ENCODE data around the gene SLC6A13. TPM values are rescaled to one million over a fixed set of nuclear protein-coding genes. Genes with fewer than 3 reads are reported as not detected.

The SLC6A13 gene
- total RNA-seq, 2 donors from 2014 or later = 0.85 TPM; not detected in 1

GRCh38 chr12:230925-231671 lies 31.5 kb downstream of the SLC6A13 start:
- 36% methylated on average over 14 of the region's 14 CpGs for WGBS
- no peak overlapping the region for H3K4me3 ChIP-seq
- intact Hi-C loops (cut with DNase I) = no loop called here
- no peaks in the 10 kb centered on the region for H3K36me3 ChIP-seq
- H3K9me3 ChIP-seq = no peaks in the 10 kb centered on the region
- no peaks in the 10 kb centered on the region for H3K4me1 ChIP-seq (replicated peaks)
- H3K27ac ChIP-seq = no peak overlapping the region
- DNase-seq (ENCODE audit: low spot score) = no peak
- no peaks in the 10 kb centered on the region for H3K27me3 ChIP-seq (replicated peaks; ENCODE audit: insufficient read depth)
- TF ChIP-seq CTCF (IDR thresholded peaks at IDR 0.05) = no peak
- no peak for TF ChIP-seq POLR2AphosphoS5 (IDR thresholded peaks at IDR 0.05)
- TF ChIP-seq POLR2A (IDR thresholded peaks at IDR 0.05) = no peak

GRCh38 chr12:229441-230191 lies 33.0 kb downstream of the SLC6A13 start:
- no peak for TF ChIP-seq POLR2AphosphoS5 (IDR thresholded peaks at IDR 0.05)
- TF ChIP-seq CTCF (IDR thresholded peaks at IDR 0.05) = no peak
- no peak for TF ChIP-seq POLR2A (IDR thresholded peaks at IDR 0.05)
- H3K27ac ChIP-seq = no peak overlapping the region
- H3K4me1 ChIP-seq (replicated peaks) = no peaks in the 10 kb centered on the region
- no peaks in the 10 kb centered on the region for H3K27me3 ChIP-seq (replicated peaks; ENCODE audit: insufficient read depth)
- WGBS = 83% methylated on average over 26 of the region's 26 CpGs
- H3K4me3 ChIP-seq = no peak overlapping the region
- intact Hi-C loops (cut with DNase I) = no loop called here
- no peaks in the 10 kb centered on the region for H3K36me3 ChIP-seq
- H3K9me3 ChIP-seq = no peaks in the 10 kb centered on the region
- no peak for DNase-seq (ENCODE audit: low spot score)

- Histone ChIP-seq H3K9me3 (no peaks in the 10 kb centered on the region), H3K27me3 (replicated peaks; ENCODE audit: insufficient read depth) (no peaks in the 10 kb centered on the region), H3K4me1 (replicated peaks) (no peaks in the 10 kb centered on the region), H3K36me3 (no peaks in the 10 kb centered on the region), H3K27ac (no peak overlapping the region), H3K4me3 (no peak overlapping the region)
- DNase-seq (ENCODE audit: low spot score) = no peak
- intact Hi-C loops (cut with DNase I) = no loop called here
- TF ChIP-seq POLR2AphosphoS5 (IDR thresholded peaks at IDR 0.05) (no peak), CTCF (IDR thresholded peaks at IDR 0.05) (no peak), POLR2A (IDR thresholded peaks at IDR 0.05) (no peak)
- WGBS = 95% methylated on average over 3 of the region's 3 CpGs
Measured at GRCh38 chr12:228846-229200, 33.8 kb downstream of the SLC6A13 start.

- Histone ChIP-seq H3K4me1 (replicated peaks) (no peaks in the 10 kb centered on the region), H3K27me3 (replicated peaks; ENCODE audit: insufficient read depth) (no peaks in the 10 kb centered on the region), H3K36me3 (no peaks in the 10 kb centered on the region), H3K27ac (no peak overlapping the region), H3K9me3 (no peaks in the 10 kb centered on the region), H3K4me3 (no peak overlapping the region)
- no peak for TF ChIP-seq POLR2A (IDR thresholded peaks at IDR 0.05)
- WGBS = 78% methylated on average over 18 of the region's 18 CpGs
- intact Hi-C loops (cut with DNase I) = no loop called here
- no peak for DNase-seq (ENCODE audit: low spot score)
Measured at GRCh38 chr12:227923-228845, 34.5 kb downstream of the SLC6A13 start.

GRCh38 chr12:227286-227915 lies 35.2 kb downstream of the SLC6A13 start:
- no peak for DNase-seq (ENCODE audit: low spot score)
- no peak for TF ChIP-seq CTCF (IDR thresholded peaks at IDR 0.05)
- TF ChIP-seq POLR2AphosphoS5 (IDR thresholded peaks at IDR 0.05) = no peak
- no peak for TF ChIP-seq POLR2A (IDR thresholded peaks at IDR 0.05)
- Histone ChIP-seq H3K9me3 (no peaks in the 10 kb centered on the region), H3K36me3 (no peaks in the 10 kb centered on the region), H3K27ac (no peak overlapping the region), H3K27me3 (replicated peaks; ENCODE audit: insufficient read depth) (no peaks in the 10 kb centered on the region), H3K4me1 (replicated peaks) (no peaks in the 10 kb centered on the region), H3K4me3 (no peak overlapping the region)
- 86% methylated on average over 7 of the region's 7 CpGs for WGBS
- intact Hi-C loops (cut with DNase I) = no loop called here
